Breast epithelium (tissue), 4 donors: Measurements from ENCODE around the gene SYNDIG1. TPM values are rescaled to one million over a fixed set of nuclear protein-coding genes. Genes with fewer than 3 reads are reported as not detected.
A peak's percentile ranks its signal among the peaks of the same experiment; 100 is the strongest.

Experiments used
- DNase-seq, 2 donors: peaks; one replicate each; pipeline ENCODE4 v3.0.0-alpha.2; 2019; ENCODE audit warnings: low spot score in 2 of 2
- H3K27ac ChIP-seq, 2 donors: fragments of 200-600 bp; sonication (generic) in 1 of 2; one replicate each; pipeline ENCODE4 v1.5.1; 2016 to 2019; ENCODE audit warnings: mild to moderate bottlenecking in 1 of 2
- H3K27me3 ChIP-seq, 2 donors: fragments of 200-600 bp; sonication (generic) in 1 of 2; one replicate each; pipeline versions ENCODE4 v1.5.1 to v1.6.0; 2017 to 2019; ENCODE audit warnings: control low read depth in 1 of 2, mild to moderate bottlenecking in 1 of 2
- H3K36me3 ChIP-seq: fragments of 200-600 bp; one replicate; pipeline ENCODE4 v1.5.1; 2019
- H3K4me1 ChIP-seq, 2 donors: fragments of 200-600 bp; sonication (generic); one replicate each; pipeline ENCODE4 v1.5.1; 2016 to 2019; ENCODE audit warnings: control low read depth in 1 of 2
- H3K4me3 ChIP-seq, 3 donors: fragments of 200-600 bp; sonication (generic); 1 replicate in 2 of 3; 2 replicates in 1 of 3; pipeline ENCODE4 v1.5.1; 2016 to 2019; ENCODE audit warnings: mild to moderate bottlenecking in 3 of 3, moderate library complexity in 2 of 3
- H3K9me3 ChIP-seq, 2 donors: fragments of 200-600 bp; sonication (generic) in 1 of 2; one replicate each; pipeline ENCODE4 v1.5.1; 2016 to 2019; ENCODE audit warnings: control low read depth in 1 of 2
- CTCF ChIP-seq, 3 donors: fragments of 450-650 bp; IDR thresholded peaks; one replicate each; pipeline ENCODE4 v1.5.1; 2016 to 2017; ENCODE audit warnings: antibody characterized with exemption in 3 of 3, mild to moderate bottlenecking in 3 of 3, moderate library complexity in 3 of 3
- POLR2A ChIP-seq: fragments of 450-650 bp; IDR thresholded peaks from one replicate; pipeline ENCODE4 v1.6.1; 2016; ENCODE audit warnings: antibody characterized with exemption, mild to moderate bottlenecking, moderate library complexity
- POLR2AphosphoS5 ChIP-seq, 3 donors: sonication (generic); formaldehyde crosslinking; IDR thresholded peaks; one replicate each; pipeline ENCODE4 v1.6.1; 2017; ENCODE audit warnings: antibody characterized with exemption in 3 of 3
- intact Hi-C: fragments of 100-400 bp; cut with DNase I; formaldehyde crosslinking; loops from one replicate; pipeline ENCODE4 v1.15.1; 2023; ENCODE audit warnings: low total_unique reads
- total RNA-seq, 3 donors: library from RNA; depleted of rRNA; stranded (reverse); fragments of >200 nt; gene quantifications; one replicate each; pipeline ENCODE4 v1.1.0, GENCODE V29; 2016

SYNDIG1 gene
- total RNA-seq, 3 donors from 2014 or later: under 0.01 to 0.48 (median 0.15) TPM

GRCh38 chr20:24484081-24484450 lies 14.6 kb downstream of the SYNDIG1 start:
- Histone ChIP-seq H3K27ac (no peak overlapping the region), H3K36me3 (no peaks in the 10 kb centered on the region), H3K27me3 (peaks cover 0 to 8% of the 10 kb centered on the region in 2 donors), H3K4me3 (no peak overlapping the region), H3K9me3 (no peaks in the 10 kb centered on the region), H3K4me1 (no peaks in the 10 kb centered on the region)
- TF ChIP-seq POLR2A (no peak), CTCF (IDR thresholded peaks at IDR 0.05) (no peak), POLR2AphosphoS5 (IDR thresholded peaks at IDR 0.05) (no peak)
- no peak for DNase-seq
- intact Hi-C loops: no loop called here

GRCh38 chr20:24485981-24486380 lies 16.6 kb downstream of the SYNDIG1 start:
- no peaks in the 10 kb centered on the region for H3K36me3 ChIP-seq
- no peaks in the 10 kb centered on the region for H3K9me3 ChIP-seq
- no peak overlapping the region for H3K4me3 ChIP-seq
- intact Hi-C loops: no loop called here
- DNase-seq: peak in 1 of 2 donors; percentile 22
- H3K27me3 ChIP-seq: peaks cover 0 to 3% of the 10 kb centered on the region in 2 donors
- no peak overlapping the region for H3K27ac ChIP-seq
- no peaks in the 10 kb centered on the region for H3K4me1 ChIP-seq
- TF ChIP-seq POLR2AphosphoS5 (IDR thresholded peaks at IDR 0.05) (no peak), CTCF (IDR thresholded peaks at IDR 0.05) (no peak), POLR2A (no peak)

GRCh38 chr20:24487240-24487639 lies 17.8 kb downstream of the SYNDIG1 start:
- H3K4me3 ChIP-seq: no peak overlapping the region
- intact Hi-C loops: no loop called here
- H3K36me3 ChIP-seq: no peaks in the 10 kb centered on the region
- no peak overlapping the region for H3K27ac ChIP-seq
- TF ChIP-seq CTCF (IDR thresholded peaks at IDR 0.05) (no peak), POLR2A (no peak), POLR2AphosphoS5 (IDR thresholded peaks at IDR 0.05) (no peak)
- no peak for DNase-seq
- no peaks in the 10 kb centered on the region for H3K9me3 ChIP-seq
- H3K27me3 ChIP-seq: peaks cover 0 to 3% of the 10 kb centered on the region in 2 donors
- no peaks in the 10 kb centered on the region for H3K4me1 ChIP-seq

- H3K4me1 ChIP-seq: no peaks in the 10 kb centered on the region
- H3K4me3 ChIP-seq: no peak overlapping the region
- intact Hi-C loops: no loop called here
- no peaks in the 10 kb centered on the region for H3K9me3 ChIP-seq
- H3K36me3 ChIP-seq: no peaks in the 10 kb centered on the region
- H3K27ac ChIP-seq: no peak overlapping the region
- DNase-seq: no peak
- TF ChIP-seq POLR2A: no peak
- no peak for TF ChIP-seq POLR2AphosphoS5 (IDR thresholded peaks at IDR 0.05)
- no peak for TF ChIP-seq CTCF (IDR thresholded peaks at IDR 0.05)
- H3K27me3 ChIP-seq: peaks cover 0 to 3% of the 10 kb centered on the region in 2 donors
These were observed 18.2 kb downstream of the SYNDIG1 start for GRCh38 chr20:24487648-24488047.

GRCh38 chr20:24488064-24488799 lies 18.8 kb downstream of the SYNDIG1 start:
- peaks cover 0 to 3% of the 10 kb centered on the region in 2 donors for H3K27me3 ChIP-seq
- intact Hi-C loops: no loop called here
- H3K27ac ChIP-seq: no peak overlapping the region
- DNase-seq: no peak
- no peak for TF ChIP-seq CTCF (IDR thresholded peaks at IDR 0.05)
- TF ChIP-seq POLR2AphosphoS5 (IDR thresholded peaks at IDR 0.05): no peak
- TF ChIP-seq POLR2A: no peak
- H3K4me1 ChIP-seq: no peaks in the 10 kb centered on the region
- H3K4me3 ChIP-seq: no peak overlapping the region
- H3K9me3 ChIP-seq: no peaks in the 10 kb centered on the region
- H3K36me3 ChIP-seq: no peaks in the 10 kb centered on the region
